ENCODE measurements around the gene SLC25A13.

The SLC25A13 gene

DNA sequence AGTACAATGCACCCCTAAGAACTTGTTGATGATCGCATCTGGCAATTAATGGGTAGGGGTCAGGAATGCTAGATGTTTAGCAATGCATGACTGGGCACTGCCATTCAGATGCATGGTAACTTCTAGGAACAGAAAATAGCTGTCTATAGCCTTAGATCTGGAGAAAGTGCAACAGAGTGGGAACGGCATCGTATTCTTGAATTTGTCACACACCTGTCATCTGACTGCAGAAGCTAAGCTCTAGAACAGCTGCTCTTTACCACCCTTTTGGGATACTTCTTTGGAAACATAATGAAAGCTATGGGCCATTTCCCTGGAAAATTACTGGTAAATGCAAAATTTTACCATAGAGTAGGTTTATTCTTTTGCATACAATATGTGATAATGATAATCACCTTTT lies 118.1 kb downstream of the SLC25A13 start:
- DNase-seq (ENCODE audit: low spot score), result no peak

DNA sequence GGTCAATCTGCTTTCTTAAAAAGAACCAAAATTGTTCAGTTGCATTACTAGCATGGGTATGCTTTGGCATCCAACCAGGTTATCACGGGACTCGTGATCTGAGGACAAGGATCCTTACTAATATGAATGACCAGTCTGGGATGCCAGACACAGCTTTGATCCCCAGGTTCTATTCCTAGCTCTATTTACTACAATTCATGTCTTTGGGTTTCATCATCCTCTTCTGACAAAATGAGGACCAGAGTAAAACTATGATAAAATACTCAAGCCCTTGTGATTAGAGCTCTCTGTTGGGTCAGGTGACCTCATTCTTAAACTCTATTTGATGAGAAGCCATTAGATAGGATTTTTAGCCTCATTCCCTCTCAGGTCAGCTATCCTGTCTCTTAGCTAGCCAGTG lies 119.8 kb downstream of the SLC25A13 start:
- DNase-seq (ENCODE audit: low spot score), result no peak

DNA sequence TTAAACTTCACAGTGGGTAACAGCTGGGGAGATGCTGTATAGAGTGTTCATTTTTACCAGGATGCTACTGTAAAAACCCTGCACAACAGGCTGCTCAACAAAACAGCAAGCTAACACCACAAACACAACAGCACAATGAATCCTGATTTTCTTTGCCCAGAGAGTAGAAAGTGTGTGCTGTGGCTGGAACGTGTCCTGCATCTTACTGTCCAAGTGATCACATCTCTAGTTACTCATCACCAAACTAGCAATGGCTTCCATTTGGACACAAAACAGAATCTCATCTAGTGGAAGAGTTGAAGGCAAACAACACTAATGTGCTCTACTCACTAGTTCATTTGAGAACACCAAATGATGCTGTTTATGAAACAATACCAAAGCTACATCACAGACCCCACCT lies 121.2 kb downstream of the SLC25A13 start:
- DNase-seq (ENCODE audit: low spot score), result no peak

GRCh38 chr7:96199421-96199820 lies 122.5 kb downstream of the SLC25A13 start:
- DNase-seq (ENCODE audit: low spot score), result no peak

DNA sequence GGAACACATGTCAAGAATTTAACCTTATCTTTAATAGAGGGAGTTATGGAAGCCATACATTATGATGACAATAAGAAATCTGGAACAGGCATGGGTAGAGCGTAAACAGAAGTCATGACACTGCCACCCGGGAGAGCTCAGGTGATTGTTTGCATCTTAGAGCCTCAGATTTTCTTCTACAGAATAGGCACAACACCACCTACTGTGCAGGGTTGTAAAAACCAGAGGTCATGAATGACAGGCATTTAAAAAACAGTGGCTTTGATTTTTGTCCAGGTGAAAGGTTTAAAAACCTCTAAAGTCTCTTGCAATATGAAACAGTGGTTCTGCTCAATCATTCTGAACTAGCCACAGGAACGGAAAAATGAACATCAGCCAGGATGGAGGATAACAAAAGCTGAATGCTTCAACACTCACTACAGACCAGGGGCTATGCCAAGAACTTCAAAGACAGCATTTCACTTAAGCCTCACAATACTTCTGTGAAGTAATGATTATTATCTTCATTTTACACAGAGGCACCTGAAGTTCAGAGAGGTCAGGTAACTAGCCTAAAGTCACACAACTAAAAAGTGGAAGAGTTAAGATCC lies 123.8 kb downstream of the SLC25A13 start:
- no peak for DNase-seq (ENCODE audit: low spot score)

DNA sequence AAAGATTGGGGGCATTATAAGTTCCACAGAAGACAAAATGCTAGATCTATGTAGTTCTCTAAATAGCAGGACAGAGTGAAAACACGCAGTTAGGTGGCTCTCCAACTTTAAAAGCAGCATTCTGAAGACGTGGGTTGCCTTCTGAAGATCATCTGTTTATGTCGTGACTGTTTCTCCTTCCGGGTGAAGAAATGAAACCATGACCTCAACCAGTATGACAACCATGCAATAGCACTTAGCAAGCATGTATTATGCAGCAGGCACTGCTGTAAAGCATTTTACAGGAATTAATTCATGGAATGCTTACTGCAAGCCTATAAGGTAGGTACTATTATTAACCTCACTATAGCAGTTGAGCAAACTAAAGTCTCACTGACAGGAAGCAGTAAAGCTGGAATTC lies 125.2 kb downstream of the SLC25A13 start:
- no peak for DNase-seq (ENCODE audit: low spot score)

- DNase-seq (ENCODE audit: low spot score), result no peak
Observed at GRCh38 chr7:96189129-96189820, 132.6 kb downstream of the SLC25A13 start.

GRCh38 chr7:96188591-96188991 lies 133.3 kb downstream of the SLC25A13 start:
- DNase-seq (ENCODE audit: low spot score), result no peak

DNA sequence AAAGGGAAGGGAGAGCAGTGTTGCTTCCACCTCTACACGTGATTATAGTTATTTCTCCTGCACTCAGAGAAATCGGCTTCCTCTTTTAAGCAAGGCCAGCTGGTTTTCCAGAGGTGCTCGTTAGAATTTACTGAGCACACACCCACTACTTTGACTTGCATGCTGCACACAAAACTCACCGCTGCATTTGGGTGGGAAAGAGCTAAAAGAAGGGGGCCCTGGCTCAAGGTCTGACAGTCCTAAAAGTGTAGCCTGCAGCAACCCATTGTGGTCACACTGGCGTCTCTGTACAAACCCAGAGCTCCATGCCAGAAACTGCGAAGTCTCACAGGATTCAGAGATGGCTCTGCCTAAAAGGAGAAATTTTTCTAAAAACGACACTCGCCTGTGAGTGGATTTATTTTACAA lies 133.7 kb downstream of the SLC25A13 start:
- no peak for DNase-seq (ENCODE audit: low spot score)

DNA sequence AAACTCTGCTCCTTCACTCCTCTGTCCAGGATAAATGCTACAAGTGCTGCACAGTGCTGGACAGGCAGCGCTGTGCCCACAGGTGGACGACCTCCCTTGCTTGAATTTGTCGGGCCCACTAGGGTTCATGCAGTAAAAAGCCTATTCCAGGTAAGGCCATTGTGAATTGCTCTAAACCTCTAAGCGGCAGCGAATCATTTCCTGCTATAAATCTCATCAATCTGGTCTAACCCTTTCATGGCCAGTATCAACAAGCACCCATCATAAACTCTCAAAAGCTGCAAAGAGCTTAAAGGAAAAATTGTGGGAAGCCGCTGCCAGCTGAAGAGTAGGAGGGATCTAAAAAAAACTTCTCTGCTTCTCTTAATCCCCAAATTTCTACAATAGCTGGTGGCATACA lies 134.2 kb downstream of the SLC25A13 start:
- DNase-seq (ENCODE audit: low spot score), result no peak

GRCh38 chr7:96184783-96185182 lies 137.1 kb downstream of the SLC25A13 start:
- DNase-seq (ENCODE audit: low spot score), result no peak

DNA sequence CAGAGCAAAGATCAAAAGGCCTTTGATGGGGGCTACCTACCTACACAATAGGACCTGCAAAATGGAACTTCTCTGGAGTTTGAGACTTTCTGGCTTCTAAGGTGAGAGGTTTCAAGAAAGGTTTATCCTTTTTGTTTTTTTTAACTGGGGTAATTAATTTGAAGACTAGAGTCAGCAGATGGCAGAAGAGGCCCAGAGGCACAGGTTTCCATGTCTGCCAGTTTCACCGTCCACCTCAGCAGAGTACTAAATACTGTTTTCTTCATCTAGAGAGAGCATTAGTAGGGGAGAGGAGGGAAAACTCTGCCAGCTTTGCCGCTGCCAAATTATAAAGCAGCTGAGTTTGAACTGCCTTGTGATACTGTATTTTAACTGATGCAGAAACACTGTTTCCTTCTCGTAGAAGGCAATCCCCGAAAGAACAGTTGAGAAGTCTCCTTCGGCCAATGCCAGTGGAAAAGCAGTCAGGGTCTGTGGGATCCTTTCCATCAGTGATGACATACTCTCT lies 138.7 kb downstream of the SLC25A13 start:
- no peak for DNase-seq (ENCODE audit: low spot score)

DNA sequence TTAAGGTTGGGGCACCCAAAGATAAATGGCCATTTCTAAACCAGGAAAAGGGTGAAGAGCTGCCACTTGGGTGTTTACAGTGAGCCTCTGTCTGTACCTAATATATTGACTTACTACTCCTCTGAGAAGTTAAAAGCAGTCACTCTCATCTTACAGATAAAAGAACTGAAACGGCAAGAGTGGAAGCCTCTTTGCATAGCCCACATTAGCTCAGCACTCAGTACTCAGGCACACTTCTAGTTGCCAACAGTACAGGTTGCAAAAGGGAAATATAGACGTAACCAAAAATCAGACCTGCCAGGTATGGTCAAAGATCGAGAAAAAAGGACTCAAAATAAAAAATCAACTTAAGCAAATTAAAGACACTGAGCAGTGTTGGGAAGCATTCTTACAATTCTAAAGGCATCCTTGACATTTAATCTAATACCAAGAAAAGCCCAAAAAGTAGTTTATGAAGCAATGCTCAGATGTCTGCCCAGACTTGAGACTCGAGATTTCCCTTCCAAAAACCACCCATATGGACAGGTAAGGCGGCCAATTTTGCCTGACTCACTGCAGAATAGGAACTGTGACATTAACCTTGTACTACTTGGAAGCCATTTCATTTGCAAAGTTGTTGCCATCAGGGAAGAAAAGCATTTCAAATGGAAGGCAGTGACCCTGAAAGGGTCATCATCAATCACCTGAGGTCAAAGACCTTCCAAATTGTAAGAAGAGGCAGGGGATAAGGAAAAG lies 139.3 kb downstream of the SLC25A13 start:
- no peak for DNase-seq (ENCODE audit: low spot score)

GRCh38 chr7:96181174-96181573 lies 140.7 kb downstream of the SLC25A13 start:
- no peak for DNase-seq (ENCODE audit: low spot score)

- DNase-seq (ENCODE audit: low spot score), result peak; percentile 9
Observed at GRCh38 chr7:96179837-96180236, 142.1 kb downstream of the SLC25A13 start.

DNA sequence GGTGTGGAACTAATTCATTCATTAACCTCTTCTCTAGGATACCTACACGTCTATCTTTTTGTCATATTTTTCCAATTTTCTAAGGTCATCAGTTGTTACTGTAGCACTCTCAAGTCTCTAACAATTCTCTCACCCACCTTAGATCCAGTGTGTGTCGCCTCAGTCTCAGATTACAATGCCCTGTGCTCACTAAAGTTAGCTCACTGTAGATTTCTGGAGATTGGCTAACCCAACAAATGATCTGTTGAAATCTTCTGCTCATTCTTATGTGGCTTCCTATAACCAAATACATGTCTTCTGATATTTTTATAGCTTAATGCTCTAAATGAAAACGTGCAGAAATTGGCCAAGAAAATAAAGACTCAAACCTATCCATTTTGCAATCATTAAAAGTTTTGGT lies 142.6 kb downstream of the SLC25A13 start:
- no peak for DNase-seq (ENCODE audit: low spot score)

DNA sequence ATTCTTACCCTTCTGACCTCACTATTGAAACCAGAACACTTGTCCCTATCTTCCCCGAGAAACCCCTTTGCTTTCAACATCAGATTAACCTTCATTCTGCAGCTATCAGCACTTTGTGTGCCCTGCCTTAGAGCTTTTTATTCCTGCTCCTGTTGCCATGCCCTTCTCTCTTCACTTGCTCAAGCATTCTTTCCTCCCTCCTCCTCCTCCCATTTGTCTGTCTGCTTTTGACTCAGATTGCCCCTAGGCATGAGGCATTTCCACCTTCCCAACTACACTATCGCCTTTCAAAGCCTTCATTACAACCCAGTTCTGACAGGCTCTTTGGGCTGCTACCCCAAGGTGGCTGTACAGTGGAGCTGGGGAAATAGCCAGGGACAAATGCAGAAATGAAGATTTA lies 143.3 kb downstream of the SLC25A13 start:
- no peak for DNase-seq (ENCODE audit: low spot score)

GRCh38 chr7:96177353-96177752 lies 144.5 kb downstream of the SLC25A13 start:
- DNase-seq (ENCODE audit: low spot score), result no peak

DNA sequence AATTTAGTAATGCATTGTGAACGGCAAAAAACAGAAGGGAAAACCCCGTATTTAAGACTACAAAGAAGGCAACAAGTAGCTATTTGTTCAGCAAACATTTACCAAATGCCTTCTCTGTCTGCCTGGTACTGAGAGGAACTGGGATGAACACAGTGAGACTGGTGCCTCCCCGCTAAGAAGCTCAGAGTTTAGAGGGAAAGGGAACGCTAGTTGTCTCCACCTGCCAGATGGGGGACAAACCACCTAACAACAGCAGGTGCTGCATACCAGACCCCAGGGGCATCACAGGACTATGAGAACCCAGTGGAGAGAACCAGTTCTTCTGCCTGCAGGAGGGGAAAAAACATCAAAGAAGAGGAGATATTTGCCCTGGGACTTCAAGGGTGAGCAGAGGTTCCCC lies 147.1 kb downstream of the SLC25A13 start:
- DNase-seq (ENCODE audit: low spot score), result no peak

DNA sequence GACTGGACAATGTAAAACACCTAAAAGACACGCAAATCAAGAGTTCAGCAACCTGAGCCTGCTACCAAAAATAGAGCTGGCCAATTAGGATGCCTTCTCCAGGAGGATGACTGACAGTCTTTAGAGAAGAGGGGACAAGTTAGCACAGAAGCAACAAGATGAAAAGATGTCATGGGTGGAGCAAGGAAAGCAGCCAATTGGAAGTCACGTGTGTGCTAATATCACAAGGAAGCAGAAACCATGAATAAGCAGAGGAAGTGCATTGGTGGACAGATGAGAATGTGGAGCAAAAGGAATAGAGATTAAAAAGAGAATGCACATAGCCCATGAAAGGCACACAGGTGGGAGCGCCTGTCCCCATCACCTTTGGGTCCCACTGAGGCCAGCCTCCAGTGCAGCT lies 148.1 kb downstream of the SLC25A13 start:
- DNase-seq (ENCODE audit: low spot score), result no peak

GRCh38 chr7:96169439-96169838 lies 152.5 kb downstream of the SLC25A13 start:
- no peak for DNase-seq (ENCODE audit: low spot score)

DNA sequence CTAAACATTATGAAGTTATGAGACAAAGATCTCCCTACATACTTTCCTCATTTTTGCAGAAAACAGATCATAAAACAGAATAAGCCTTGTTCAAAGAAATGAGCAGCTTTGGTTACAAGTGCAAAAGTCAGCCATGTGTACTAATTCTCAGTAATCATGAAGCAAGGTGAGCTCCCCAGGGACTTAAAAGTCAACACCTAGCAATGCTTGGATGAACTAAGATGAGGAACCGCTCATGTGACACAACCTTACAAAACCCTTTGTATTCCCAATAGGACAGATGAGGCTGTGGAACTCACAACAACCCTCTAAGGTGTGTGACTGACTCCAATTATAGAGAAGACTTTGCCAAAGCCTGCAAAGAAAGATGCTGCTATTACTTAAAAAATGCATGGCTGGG lies 154.5 kb downstream of the SLC25A13 start:
- DNase-seq (ENCODE audit: low spot score), result no peak

DNA sequence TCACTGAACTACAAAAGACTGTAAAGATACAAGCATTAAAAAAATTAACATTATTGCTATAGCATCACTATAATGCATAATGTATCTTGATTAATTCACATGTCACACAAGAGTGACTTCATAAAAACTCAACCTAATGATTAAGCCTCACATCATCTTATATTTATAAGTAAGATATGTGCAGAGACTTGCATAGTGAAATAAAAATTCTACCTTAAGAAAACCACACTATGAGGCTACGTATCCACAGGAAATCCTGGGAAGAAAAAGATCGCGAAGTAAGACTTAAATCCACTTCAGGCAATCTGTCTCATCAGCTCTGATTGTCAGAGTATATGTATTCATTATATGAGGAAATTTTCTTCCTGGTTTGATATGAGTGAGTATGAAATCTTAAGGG lies 160.0 kb downstream of the SLC25A13 start:
- no peak for DNase-seq (ENCODE audit: low spot score)

All from SW480 (cell line).